ENCODE measurements around the gene TRMT61B.

TRMT61B gene

DNA sequence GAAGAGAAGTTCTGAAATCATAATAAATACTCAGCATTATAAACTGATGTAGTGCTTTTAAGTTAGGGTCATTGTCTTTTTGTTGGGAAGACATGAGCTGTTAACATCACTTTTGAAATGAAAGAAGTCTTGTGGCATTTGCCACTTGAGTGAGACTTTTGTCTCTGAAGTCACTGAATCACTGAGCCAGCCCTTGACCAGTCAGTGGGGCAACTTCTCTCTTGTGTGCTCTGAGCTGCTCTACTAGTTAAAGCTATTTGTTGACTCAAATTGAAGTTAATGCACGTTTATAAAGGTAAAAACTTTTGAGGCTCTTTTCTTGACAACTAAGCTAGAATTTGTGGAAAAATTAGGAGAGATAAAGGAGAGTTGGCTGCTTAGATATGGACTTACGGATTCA, 31.1 kb upstream of the TRMT61B start:
- ATAC-seq: no peak
- TF ChIP-seq, protein P1, sequence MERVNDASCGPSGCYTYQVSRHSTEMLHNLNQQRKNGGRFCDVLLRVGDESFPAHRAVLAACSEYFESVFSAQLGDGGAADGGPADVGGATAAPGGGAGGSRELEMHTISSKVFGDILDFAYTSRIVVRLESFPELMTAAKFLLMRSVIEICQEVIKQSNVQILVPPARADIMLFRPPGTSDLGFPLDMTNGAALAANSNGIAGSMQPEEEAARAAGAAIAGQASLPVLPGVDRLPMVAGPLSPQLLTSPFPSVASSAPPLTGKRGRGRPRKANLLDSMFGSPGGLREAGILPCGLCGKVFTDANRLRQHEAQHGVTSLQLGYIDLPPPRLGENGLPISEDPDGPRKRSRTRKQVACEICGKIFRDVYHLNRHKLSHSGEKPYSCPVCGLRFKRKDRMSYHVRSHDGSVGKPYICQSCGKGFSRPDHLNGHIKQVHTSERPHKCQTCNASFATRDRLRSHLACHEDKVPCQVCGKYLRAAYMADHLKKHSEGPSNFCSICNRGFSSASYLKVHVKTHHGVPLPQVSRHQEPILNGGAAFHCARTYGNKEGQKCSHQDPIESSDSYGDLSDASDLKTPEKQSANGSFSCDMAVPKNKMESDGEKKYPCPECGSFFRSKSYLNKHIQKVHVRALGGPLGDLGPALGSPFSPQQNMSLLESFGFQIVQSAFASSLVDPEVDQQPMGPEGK (CRISPR knock-in tag; IDR thresholded peaks at IDR 0.05; ENCODE audit: borderline replicate concordance): no peak
- TF ChIP-seq OSR1 (CRISPR knock-in tag; IDR thresholded peaks at IDR 0.05) (no peak), ZNF70 (CRISPR knock-in tag; IDR thresholded peaks at IDR 0.05) (no peak), RARB (CRISPR knock-in tag; IDR thresholded peaks at IDR 0.05) (no peak), ZNF565 (CRISPR knock-in tag; conservative IDR thresholded peaks at IDR 0.05; ENCODE audit: low read depth) (no peak), CSDC2 (CRISPR knock-in tag; IDR thresholded peaks at IDR 0.05) (no peak), ZNF8 (CRISPR knock-in tag; IDR thresholded peaks at IDR 0.05) (no peak), GLIS3 (CRISPR knock-in tag; IDR thresholded peaks at IDR 0.05) (no peak), SNAI2 (CRISPR knock-in tag; IDR thresholded peaks at IDR 0.05) (no peak), BACH2 (CRISPR knock-in tag; IDR thresholded peaks at IDR 0.05; ENCODE audit: borderline replicate concordance) (no peak)

DNA sequence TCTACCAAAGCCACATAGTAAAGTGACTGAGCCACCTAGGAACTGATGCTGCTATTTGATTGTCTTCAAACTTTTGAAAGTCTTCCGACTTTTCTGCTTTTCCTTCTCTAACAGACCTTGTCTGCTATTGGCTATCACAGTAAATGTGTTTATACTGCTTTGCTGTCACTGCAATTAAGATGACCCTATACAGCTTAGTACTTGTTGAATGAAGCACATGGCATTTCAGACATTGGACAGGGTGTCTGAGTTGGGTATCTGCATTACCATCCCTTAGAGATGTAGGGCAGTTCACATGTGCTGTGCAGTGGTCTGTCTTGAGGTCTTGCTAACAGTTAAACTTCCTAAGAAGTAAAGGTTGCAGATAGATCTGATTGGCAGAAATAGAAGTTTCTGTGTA, 27.9 kb upstream of the TRMT61B start:
- no peak for ATAC-seq
- TF ChIP-seq GLIS3 (CRISPR knock-in tag; IDR thresholded peaks at IDR 0.05) (no peak), ZNF70 (CRISPR knock-in tag; IDR thresholded peaks at IDR 0.05) (no peak), CSDC2 (CRISPR knock-in tag; IDR thresholded peaks at IDR 0.05) (no peak)
- TF ChIP-seq, protein P2, sequence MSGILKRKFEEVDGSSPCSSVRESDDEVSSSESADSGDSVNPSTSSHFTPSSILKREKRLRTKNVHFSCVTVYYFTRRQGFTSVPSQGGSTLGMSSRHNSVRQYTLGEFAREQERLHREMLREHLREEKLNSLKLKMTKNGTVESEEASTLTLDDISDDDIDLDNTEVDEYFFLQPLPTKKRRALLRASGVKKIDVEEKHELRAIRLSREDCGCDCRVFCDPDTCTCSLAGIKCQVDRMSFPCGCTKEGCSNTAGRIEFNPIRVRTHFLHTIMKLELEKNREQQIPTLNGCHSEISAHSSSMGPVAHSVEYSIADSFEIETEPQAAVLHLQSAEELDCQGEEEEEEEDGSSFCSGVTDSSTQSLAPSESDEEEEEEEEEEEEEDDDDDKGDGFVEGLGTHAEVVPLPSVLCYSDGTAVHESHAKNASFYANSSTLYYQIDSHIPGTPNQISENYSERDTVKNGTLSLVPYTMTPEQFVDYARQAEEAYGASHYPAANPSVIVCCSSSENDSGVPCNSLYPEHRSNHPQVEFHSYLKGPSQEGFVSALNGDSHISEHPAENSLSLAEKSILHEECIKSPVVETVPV (CRISPR knock-in tag; IDR thresholded peaks at IDR 0.05): no peak
- TF ChIP-seq, protein P3, sequence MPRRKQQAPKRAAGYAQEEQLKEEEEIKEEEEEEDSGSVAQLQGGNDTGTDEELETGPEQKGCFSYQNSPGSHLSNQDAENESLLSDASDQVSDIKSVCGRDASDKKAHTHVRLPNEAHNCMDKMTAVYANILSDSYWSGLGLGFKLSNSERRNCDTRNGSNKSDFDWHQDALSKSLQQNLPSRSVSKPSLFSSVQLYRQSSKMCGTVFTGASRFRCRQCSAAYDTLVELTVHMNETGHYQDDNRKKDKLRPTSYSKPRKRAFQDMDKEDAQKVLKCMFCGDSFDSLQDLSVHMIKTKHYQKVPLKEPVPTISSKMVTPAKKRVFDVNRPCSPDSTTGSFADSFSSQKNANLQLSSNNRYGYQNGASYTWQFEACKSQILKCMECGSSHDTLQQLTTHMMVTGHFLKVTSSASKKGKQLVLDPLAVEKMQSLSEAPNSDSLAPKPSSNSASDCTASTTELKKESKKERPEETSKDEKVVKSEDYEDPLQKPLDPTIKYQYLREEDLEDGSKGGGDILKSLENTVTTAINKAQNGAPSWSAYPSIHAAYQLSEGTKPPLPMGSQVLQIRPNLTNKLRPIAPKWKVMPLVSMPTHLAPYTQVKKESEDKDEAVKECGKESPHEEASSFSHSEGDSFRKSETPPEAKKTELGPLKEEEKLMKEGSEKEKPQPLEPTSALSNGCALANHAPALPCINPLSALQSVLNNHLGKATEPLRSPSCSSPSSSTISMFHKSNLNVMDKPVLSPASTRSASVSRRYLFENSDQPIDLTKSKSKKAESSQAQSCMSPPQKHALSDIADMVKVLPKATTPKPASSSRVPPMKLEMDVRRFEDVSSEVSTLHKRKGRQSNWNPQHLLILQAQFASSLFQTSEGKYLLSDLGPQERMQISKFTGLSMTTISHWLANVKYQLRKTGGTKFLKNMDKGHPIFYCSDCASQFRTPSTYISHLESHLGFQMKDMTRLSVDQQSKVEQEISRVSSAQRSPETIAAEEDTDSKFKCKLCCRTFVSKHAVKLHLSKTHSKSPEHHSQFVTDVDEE (CRISPR knock-in tag; IDR thresholded peaks at IDR 0.05): no peak

DNA sequence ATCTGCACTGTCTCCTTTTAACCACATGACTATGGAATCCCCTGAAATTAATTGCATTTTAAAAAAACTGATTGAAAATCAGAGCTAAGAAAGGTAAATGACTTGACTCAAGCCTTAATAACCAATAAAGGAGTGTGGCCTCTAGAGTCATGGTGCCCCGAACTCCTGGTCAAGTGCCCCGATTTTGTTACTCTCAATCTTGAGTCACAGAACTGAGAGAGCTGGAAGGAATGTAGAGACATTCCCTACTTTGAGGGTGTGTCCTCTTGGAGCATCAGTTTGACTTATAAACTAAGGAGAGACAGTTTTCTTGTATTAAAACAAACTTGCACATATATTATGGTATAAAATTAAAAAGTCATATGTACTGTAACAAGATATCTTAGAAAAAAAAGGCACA, 26.8 kb upstream of the TRMT61B start:
- no peak for ATAC-seq
- TF ChIP-seq TOX (CRISPR knock-in tag; IDR thresholded peaks at IDR 0.05; ENCODE audit: borderline replicate concordance): no peak
- no peak for TF ChIP-seq ZNF565 (CRISPR knock-in tag; conservative IDR thresholded peaks at IDR 0.05; ENCODE audit: low read depth)
- TF ChIP-seq, protein P4, sequence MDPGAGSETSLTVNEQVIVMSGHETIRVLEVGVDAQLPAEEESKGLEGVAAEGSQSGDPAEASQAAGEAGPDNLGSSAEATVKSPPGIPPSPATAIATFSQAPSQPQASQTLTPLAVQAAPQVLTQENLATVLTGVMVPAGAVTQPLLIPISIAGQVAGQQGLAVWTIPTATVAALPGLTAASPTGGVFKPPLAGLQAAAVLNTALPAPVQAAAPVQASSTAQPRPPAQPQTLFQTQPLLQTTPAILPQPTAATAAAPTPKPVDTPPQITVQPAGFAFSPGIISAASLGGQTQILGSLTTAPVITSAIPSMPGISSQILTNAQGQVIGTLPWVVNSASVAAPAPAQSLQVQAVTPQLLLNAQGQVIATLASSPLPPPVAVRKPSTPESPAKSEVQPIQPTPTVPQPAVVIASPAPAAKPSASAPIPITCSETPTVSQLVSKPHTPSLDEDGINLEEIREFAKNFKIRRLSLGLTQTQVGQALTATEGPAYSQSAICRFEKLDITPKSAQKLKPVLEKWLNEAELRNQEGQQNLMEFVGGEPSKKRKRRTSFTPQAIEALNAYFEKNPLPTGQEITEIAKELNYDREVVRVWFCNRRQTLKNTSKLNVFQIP (CRISPR knock-in tag; IDR thresholded peaks at IDR 0.05; ENCODE audit: borderline replicate concordance, low read depth): no peak
- TF ChIP-seq ARNTL (CRISPR knock-in tag; IDR thresholded peaks at IDR 0.05; ENCODE audit: borderline replicate concordance, low read depth): no peak
- no peak for TF ChIP-seq ZC3H10 (CRISPR knock-in tag; IDR thresholded peaks at IDR 0.05)
- no peak for TF ChIP-seq ESRRG (CRISPR knock-in tag; IDR thresholded peaks at IDR 0.05)
- no peak for TF ChIP-seq PPARA (CRISPR knock-in tag; IDR thresholded peaks at IDR 0.05; ENCODE audit: borderline replicate concordance)
- TF ChIP-seq ZFP3 (CRISPR knock-in tag; IDR thresholded peaks at IDR 0.05): no peak
- no peak for TF ChIP-seq OSR1 (CRISPR knock-in tag; IDR thresholded peaks at IDR 0.05)
- TF ChIP-seq ZFP30 (CRISPR knock-in tag; IDR thresholded peaks at IDR 0.05): no peak
- no peak for TF ChIP-seq ZNF70 (CRISPR knock-in tag; IDR thresholded peaks at IDR 0.05)
- no peak for TF ChIP-seq RARB (CRISPR knock-in tag; IDR thresholded peaks at IDR 0.05)
- no peak for TF ChIP-seq SNAI2 (CRISPR knock-in tag; IDR thresholded peaks at IDR 0.05)
- TF ChIP-seq, protein P1 (CRISPR knock-in tag; IDR thresholded peaks at IDR 0.05; ENCODE audit: borderline replicate concordance): no peak
- TF ChIP-seq CSDC2 (CRISPR knock-in tag; IDR thresholded peaks at IDR 0.05): no peak
- TF ChIP-seq GLIS3 (CRISPR knock-in tag; IDR thresholded peaks at IDR 0.05): no peak

All from SK-N-SH treated with all-trans-retinoic acid at 6 μM for 48 hours (cell line).